GM18526 (cell line): ENCODE data around the gene GSTM4.

ENCODE experiments used
- POLR2A ChIP-seq: IDR thresholded peaks from 3 replicates; pipeline ENCODE4 v1.6.1; 2011; ENCODE audit not compliant: insufficient read length; ENCODE audit errors: extremely low read depth

GSTM4 gene

GRCh38 chr1:109642626-109643025 lies 13.3 kb upstream of the GSTM4 start:
- TF ChIP-seq POLR2A: no peak

DNA sequence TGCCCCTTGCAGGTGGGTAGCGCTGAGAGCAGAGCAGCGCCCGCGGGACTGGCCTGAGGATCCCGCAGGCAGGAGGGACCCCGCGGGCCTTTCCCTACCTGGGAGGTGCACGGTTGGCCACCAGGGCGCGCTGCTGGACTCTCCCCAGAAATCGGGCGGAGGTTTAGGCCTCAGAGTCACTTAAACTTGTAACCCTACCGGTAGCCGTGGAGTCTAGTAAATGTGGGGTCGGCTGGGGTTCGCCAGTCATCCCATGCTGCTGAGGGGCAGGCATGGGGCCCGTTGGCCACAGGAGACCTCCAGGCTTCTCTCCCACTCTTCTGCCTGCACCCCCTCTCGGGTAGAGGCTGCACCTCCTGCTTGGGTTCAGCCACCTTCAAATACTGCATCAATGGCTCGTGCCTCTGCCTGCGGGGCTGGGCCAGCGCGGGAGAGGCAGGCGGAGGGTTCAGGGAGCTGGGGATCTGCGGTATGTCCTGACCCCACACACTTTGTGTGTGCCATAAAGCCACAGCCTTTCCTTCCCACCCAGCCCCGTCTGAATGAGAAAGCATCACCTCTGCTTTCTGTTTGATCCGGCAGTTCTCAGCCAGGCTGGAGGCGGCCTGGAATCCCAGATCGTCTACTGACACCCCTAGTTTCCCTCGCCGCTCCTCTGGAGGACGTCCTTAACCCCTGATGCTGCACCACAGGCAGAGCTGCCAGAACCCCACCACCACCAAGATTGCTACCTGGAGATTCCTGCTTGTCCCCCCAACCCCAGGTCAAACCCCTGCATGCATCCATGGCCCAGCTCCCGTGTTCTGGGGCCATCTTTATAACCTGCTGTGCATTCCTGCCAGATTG lies 12.3 kb upstream of the GSTM4 start:
- no peak for TF ChIP-seq POLR2A

- TF ChIP-seq POLR2A: no peak
Observed at GRCh38 chr1:109644670-109645069, 11.2 kb upstream of the GSTM4 start.

DNA sequence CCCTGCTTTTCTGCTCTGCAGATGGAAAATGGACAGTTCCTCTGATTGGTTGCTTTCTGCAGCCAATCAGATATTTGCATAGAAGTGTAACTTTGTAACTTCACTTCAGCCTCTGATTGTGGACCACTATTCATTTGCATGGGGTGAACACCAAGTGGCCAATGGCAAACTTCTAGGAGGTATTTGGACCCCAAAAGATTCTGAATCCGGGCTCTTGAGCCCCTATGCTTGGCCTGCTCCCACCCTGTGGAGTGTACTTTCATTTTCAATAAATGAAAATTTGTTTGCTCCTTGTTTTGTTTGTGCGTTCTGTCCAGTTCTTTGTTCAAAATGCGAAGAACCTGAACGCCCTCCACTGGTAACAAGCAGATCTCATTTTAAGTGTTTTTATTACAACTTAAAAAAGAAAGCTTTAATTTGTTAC lies 6.4 kb upstream of the GSTM4 start:
- TF ChIP-seq POLR2A: no peak

GRCh38 chr1:109650609-109651008 lies 5.3 kb upstream of the GSTM4 start:
- no peak for TF ChIP-seq POLR2A

- no peak for TF ChIP-seq POLR2A
Observed at GRCh38 chr1:109652402-109652801, 3.5 kb upstream of the GSTM4 start.

GRCh38 chr1:109653306-109653705 lies 2.6 kb upstream of the GSTM4 start:
- TF ChIP-seq POLR2A: no peak

DNA sequence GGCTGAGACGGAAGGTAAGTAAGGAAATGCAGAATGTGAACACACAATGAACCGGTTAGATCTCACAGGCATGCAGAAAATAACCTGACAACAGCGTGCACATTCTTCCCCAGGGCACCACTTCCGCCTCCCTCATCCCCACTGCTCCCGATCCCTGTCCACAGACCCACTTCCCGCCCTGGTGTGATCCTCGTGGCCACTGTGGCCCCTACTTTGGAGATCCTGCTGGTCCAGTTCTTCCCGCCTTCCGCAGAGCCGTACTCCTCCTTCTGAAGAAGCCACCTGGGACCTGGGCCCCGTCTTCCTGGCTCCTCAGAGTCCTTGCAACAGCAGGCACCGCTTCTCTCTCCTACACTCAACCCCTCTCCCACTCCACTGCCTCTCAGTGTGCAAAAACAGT lies 1.4 kb upstream of the GSTM4 start:
- no peak for TF ChIP-seq POLR2A

DNA sequence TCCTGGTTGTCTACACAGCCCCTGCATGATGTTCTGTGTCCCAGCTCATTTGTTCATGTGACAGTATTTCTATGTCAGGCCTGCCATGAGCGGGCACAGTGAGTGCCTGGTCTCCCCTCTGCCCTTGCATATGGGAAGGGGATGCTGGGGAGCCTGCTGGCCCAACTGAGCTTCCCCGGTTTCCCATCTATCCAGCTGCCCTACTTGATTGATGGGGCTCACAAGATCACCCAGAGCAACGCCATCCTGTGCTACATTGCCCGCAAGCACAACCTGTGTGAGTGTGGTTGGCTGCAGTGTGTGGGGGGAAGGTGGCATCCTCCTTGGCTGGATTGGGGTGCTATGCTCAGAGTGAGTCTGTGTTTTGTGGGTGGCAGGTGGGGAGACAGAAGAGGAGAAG lies 1.5 kb downstream of the GSTM4 start:
- no peak for TF ChIP-seq POLR2A

- TF ChIP-seq POLR2A: no peak
Observed at GRCh38 chr1:109657970-109658369, 2.1 kb downstream of the GSTM4 start.

GRCh38 chr1:109658533-109659042 lies 2.7 kb downstream of the GSTM4 start:
- TF ChIP-seq POLR2A: no peak

DNA sequence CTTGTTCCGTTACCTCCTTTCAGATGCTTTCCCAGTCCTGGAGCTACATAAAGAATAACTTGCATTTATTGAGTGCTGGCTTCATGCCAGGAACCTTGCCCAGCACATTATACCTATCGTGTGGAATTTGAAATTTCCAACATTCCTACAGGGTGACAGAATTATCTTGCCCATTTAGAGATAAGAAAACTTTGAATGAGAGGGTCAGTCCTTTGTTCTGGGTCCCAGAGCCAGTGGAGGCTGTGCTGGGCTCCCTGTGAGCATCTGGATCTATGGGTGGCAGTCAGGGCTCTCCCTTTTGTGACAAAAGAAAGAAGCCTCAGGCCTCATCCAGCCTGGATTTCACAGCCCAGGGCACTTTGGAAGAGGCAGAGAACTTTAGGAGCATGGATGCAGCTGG lies 3.2 kb downstream of the GSTM4 start:
- TF ChIP-seq POLR2A: no peak

- no peak for TF ChIP-seq POLR2A
Observed at GRCh38 chr1:109659997-109660690, 4.2 kb downstream of the GSTM4 start.

- no peak for TF ChIP-seq POLR2A
Observed at GRCh38 chr1:109661391-109661790, 5.5 kb downstream of the GSTM4 start.

- no peak for TF ChIP-seq POLR2A
Observed at GRCh38 chr1:109664671-109665070, 8.8 kb downstream of the GSTM4 start.

GRCh38 chr1:109667452-109668122 lies 11.7 kb downstream of the GSTM4 start, which contains the start of gene GSTM2:
TSS of gene GSTM2 (plus strand) at chr1:109668057. CDS start at chr1:109668116, 59 bp downstream.
- no peak for TF ChIP-seq POLR2A

DNA sequence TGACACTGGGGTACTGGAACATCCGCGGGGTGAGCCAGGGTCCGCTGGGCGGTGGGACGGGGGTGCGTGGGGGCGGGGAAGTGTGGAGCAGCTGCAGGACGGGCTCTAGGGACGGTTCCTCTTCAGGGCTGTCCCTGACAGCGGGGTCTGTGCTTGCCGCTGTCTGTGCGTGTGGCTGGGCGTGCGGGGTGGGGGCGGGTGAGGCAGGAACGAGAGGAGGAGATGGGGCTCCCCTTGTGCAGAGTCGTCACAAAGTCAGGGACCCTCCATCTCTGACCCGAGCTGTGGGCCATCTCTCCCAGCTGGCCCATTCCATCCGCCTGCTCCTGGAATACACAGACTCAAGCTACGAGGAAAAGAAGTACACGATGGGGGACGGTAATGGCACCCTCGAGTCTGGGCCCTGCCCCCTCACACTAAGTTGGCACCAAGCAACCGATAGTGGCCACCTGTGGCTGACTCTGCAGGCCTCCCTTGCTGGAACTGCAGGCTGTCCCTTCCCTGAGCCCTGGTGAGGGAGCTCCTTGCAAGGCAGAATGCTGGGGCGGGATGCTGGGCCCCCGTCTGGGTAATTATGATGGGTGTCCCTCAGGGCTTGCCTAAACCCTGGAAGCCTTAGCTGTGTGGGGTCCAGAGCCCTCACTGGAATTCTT lies 12.3 kb downstream of the GSTM4 start:
- TF ChIP-seq POLR2A: no peak
